MCF 10A (cell line): ENCODE data around the gene CORO7. TPM values are rescaled to one million over a fixed set of nuclear protein-coding genes. Genes with fewer than 3 reads are reported as not detected.

Source experiments
- BruUV-seq: library from RNA; stranded (reverse); fragments of 400-500 nt; replicated peaks from 2 replicates; lab custom pipeline; 2021; lab: Mats Ljungman, UMichigan
- CTCF ChIA-PET: fragments of 300-600 bp; sonication (Branson Sonifier 250); formaldehyde crosslinking; extraction: SDS; loops from one replicate; lab custom pipeline; 2021; ENCODE audit warnings: antibody characterized with exemption, inconsistent platforms; lab: Yijun Ruan, JAX
- POLR2A ChIA-PET: fragments of 300-600, 350-650 bp; sonication (Branson Sonifier 250); formaldehyde crosslinking; extraction: SDS; loops from one replicate; lab custom pipeline; 2020; ENCODE audit warnings: antibody characterized with exemption, inconsistent platforms; lab: Yijun Ruan, JAX
- DNase-seq: peaks from one replicate; pipeline ENCODE4 v3.0.0-alpha.2; 2018; ENCODE audit not compliant: unreplicated experiment
- H3K27ac Mint-ChIP-seq: one replicate; pipeline ENCODE4 v1.8.0; 2022; ENCODE audit warnings: mild to moderate bottlenecking, low read depth, mixed read lengths; ENCODE audit not compliant: unreplicated experiment
- H3K27me3 Mint-ChIP-seq: one replicate; pipeline ENCODE4 v1.8.0; 2022; ENCODE audit warnings: mixed read lengths; ENCODE audit not compliant: insufficient read depth, unreplicated experiment
- H3K36me3 Mint-ChIP-seq: one replicate; pipeline ENCODE4 v1.8.0; 2022; ENCODE audit warnings: mild to moderate bottlenecking, moderate library complexity, mixed read lengths; ENCODE audit not compliant: insufficient read depth, unreplicated experiment
- H3K4me1 Mint-ChIP-seq: one replicate; pipeline ENCODE4 v1.8.0; 2022; ENCODE audit warnings: mixed read lengths; ENCODE audit not compliant: insufficient read depth, unreplicated experiment
- H3K4me3 Mint-ChIP-seq: one replicate; pipeline ENCODE4 v1.8.0; 2022; ENCODE audit warnings: mild to moderate bottlenecking, moderate library complexity, mixed read lengths; ENCODE audit not compliant: unreplicated experiment
- H3K9me3 Mint-ChIP-seq: one replicate; pipeline ENCODE4 v1.8.0; 2022; ENCODE audit warnings: mixed read lengths; ENCODE audit not compliant: unreplicated experiment
- CTCF ChIP-seq: fragments of 200-600 bp; IDR thresholded peaks from one replicate; pipeline ENCODE4 v1.8.0; 2022; ENCODE audit warnings: antibody characterized with exemption, mild to moderate bottlenecking; ENCODE audit not compliant: unreplicated experiment
- intact Hi-C: fragments of 100-400 bp; cut with micrococcal nuclease; formaldehyde crosslinking; loops from 2 replicates; pipeline ENCODE4 v1.14.1; 2022
- total RNA-seq: library from RNA; stranded (reverse); gene quantifications from 2 replicates; pipeline ENCODE4 v1.2.3, GENCODE V29; 2022

CORO7 gene
- total RNA-seq, 1 experiment from 2014 or later: 20.3 TPM

GRCh38 chr16:4443271-4443670 is 26.9 kb upstream of the CORO7 start:
- BruUV-seq: no TSS peak

GRCh38 chr16:4442371-4442770 is 26.0 kb upstream of the CORO7 start:
- no peaks in the 10 kb centered on the region for H3K4me1 Mint-ChIP-seq
- H3K36me3 Mint-ChIP-seq: peaks cover 99% of the 10 kb centered on the region
- POLR2A ChIA-PET: no interaction called here
- CTCF ChIA-PET: no interaction called here
- DNase-seq: no peak
- H3K9me3 Mint-ChIP-seq: no peaks in the 10 kb centered on the region
- H3K4me3 Mint-ChIP-seq: no peak overlapping the region
- no peak overlapping the region for H3K27ac Mint-ChIP-seq
- no peak for TF ChIP-seq CTCF
- H3K27me3 Mint-ChIP-seq: no peaks in the 10 kb centered on the region
- no TSS peak for BruUV-seq
- intact Hi-C loops: no loop called here

More at GRCh38 chr16:4443271-4443670, 26.9 kb upstream of the CORO7 start:
- Mint-ChIP-seq H3K4me1 (no peaks in the 10 kb centered on the region), H3K36me3 (peaks cover 99% of the 10 kb centered on the region), H3K9me3 (no peaks in the 10 kb centered on the region), H3K4me3 (no peak overlapping the region), H3K27ac (peak overlapping the region; percentile 51), H3K27me3 (no peaks in the 10 kb centered on the region)
- intact Hi-C loops: no loop called here
- POLR2A ChIA-PET: no interaction called here
- DNase-seq: no peak
- no peak for TF ChIP-seq CTCF
- CTCF ChIA-PET: interaction anchor here (0.6 kb wide), 2 partner anchors 291 to 583 kb away, joined by 4 to 5 read pairs; no protein-coding TSS in a partner anchor

GRCh38 chr16:4437366-4437765 is 21.0 kb upstream of the CORO7 start:
- Mint-ChIP-seq H3K27ac (no peak overlapping the region), H3K4me3 (no peak overlapping the region), H3K9me3 (no peaks in the 10 kb centered on the region), H3K36me3 (peaks cover 98% of the 10 kb centered on the region), H3K4me1 (peaks cover 14% of the 10 kb centered on the region), H3K27me3 (no peaks in the 10 kb centered on the region)
- ChIA-PET POLR2A (interaction anchor here (0.7 kb wide), 1 partner anchor 22 kb away, joined by 3 read pairs; no protein-coding TSS in a partner anchor), CTCF (interaction anchor here (0.6 to 1.0 kb wide), 2 partner anchors 26 to 140 kb away, joined by 3 read pairs; no protein-coding TSS in a partner anchor)
- intact Hi-C loops: no loop called here
- TF ChIP-seq CTCF: no peak
- BruUV-seq: no TSS peak
- DNase-seq: no peak

- Mint-ChIP-seq H3K9me3 (no peaks in the 10 kb centered on the region), H3K27me3 (no peaks in the 10 kb centered on the region), H3K36me3 (peaks cover 98% of the 10 kb centered on the region), H3K4me3 (no peak overlapping the region), H3K27ac (peak overlapping the region; percentile 11), H3K4me1 (peaks cover 14% of the 10 kb centered on the region)
- TF ChIP-seq CTCF: no peak
- POLR2A ChIA-PET: interaction anchor here (0.6 to 1.8 kb wide), 4 partner anchors 8 to 115 kb away, joined by 3 to 14 read pairs (median 5); partner anchors contain the start of gene DNAJA3
- intact Hi-C loops: no loop called here
- no peak for DNase-seq
- BruUV-seq: TSS peak; percentile 5
- CTCF ChIA-PET: interaction anchor here (0.6 to 1.6 kb wide), 2 partner anchors 8 to 32 kb away, joined by 3 to 5 read pairs; no protein-coding TSS in a partner anchor
Measured at GRCh38 chr16:4435337-4436067, 19.1 kb upstream of the CORO7 start.
